HT-29 (cell line): ENCODE measurements around the gene ZNF334. TPM values are rescaled to one million over a fixed set of nuclear protein-coding genes. Genes with fewer than 3 reads are reported as not detected.

ENCODE experiments used
- DNase-seq: peaks from one replicate; pipeline ENCODE4 v3.0.0-alpha.2; 2015; ENCODE audit warnings: low spot score
- total RNA-seq: library from RNA; depleted of rRNA; stranded (reverse); fragments of >200 nt; shearing (Covaris generic); gene quantifications from 2 replicates; pipeline ENCODE4 v1.2.3, GENCODE V29; 2014; rRNA removed

ZNF334 gene
- 1.5 and 1.7 TPM in 2 replicates for total RNA-seq

GRCh38 chr20:46512943-46513844 lies at the start of gene ZNF334:
TSS of gene ZNF334 (minus strand) at chr20:46513559. CDS start at chr20:46512102, 1,457 bp downstream.
- DNase-seq, result peak; percentile 83

GRCh38 chr20:46562373-46563169 lies 49.2 kb upstream of the ZNF334 start:
- DNase-seq, result peak; percentile 87

- no peak for DNase-seq
Measured at GRCh38 chr20:46562009-46562372, 48.6 kb upstream of the ZNF334 start.

- peak; percentile 32 for DNase-seq
Measured at GRCh38 chr20:46559685-46560440, 46.5 kb upstream of the ZNF334 start.

- no peak for DNase-seq
Measured at GRCh38 chr20:46559001-46559400, 45.6 kb upstream of the ZNF334 start.

GRCh38 chr20:46558511-46558959 lies 45.2 kb upstream of the ZNF334 start:
- DNase-seq, result peak; percentile 27

GRCh38 chr20:46557231-46557956 lies 44.0 kb upstream of the ZNF334 start:
- DNase-seq, result no peak

GRCh38 chr20:46555370-46555956 lies 42.1 kb upstream of the ZNF334 start:
- DNase-seq, result no peak

GRCh38 chr20:46554828-46555227 lies 41.5 kb upstream of the ZNF334 start:
- no peak for DNase-seq

- DNase-seq, result no peak
Measured at GRCh38 chr20:46553926-46554325, 40.6 kb upstream of the ZNF334 start.

GRCh38 chr20:46552460-46553420 lies 39.4 kb upstream of the ZNF334 start:
- DNase-seq, result no peak

GRCh38 chr20:46551522-46552381 lies 38.4 kb upstream of the ZNF334 start:
- DNase-seq, result no peak

GRCh38 chr20:46550461-46550860 lies 37.1 kb upstream of the ZNF334 start, which contains the start of gene OCSTAMP:
TSS of gene OCSTAMP (minus strand) at chr20:46550654. CDS start at chr20:46550560, 94 bp downstream.
- DNase-seq, result no peak

GRCh38 chr20:46549188-46549972 lies 36.0 kb upstream of the ZNF334 start:
- no peak for DNase-seq

- no peak for DNase-seq
Measured at GRCh38 chr20:46548688-46549087, 35.3 kb upstream of the ZNF334 start.

- no peak for DNase-seq
Measured at GRCh38 chr20:46547995-46548394, 34.6 kb upstream of the ZNF334 start.

- no peak for DNase-seq
Measured at GRCh38 chr20:46546936-46547335, 33.6 kb upstream of the ZNF334 start.
